Ammon's horn (tissue), 1 donor: ENCODE results near the gene CRYGA.
"Not testable (repeated sequence)": the region's sequence is repeated elsewhere in the genome, so short reads cannot be mapped to it uniquely, and the experiment has no call there.

ENCODE experiments used
- DNase-seq: peaks from one replicate; pipeline ENCODE4 v3.0.0-alpha.2; 2016; ENCODE audit warnings: low spot score

Gene CRYGA

DNA sequence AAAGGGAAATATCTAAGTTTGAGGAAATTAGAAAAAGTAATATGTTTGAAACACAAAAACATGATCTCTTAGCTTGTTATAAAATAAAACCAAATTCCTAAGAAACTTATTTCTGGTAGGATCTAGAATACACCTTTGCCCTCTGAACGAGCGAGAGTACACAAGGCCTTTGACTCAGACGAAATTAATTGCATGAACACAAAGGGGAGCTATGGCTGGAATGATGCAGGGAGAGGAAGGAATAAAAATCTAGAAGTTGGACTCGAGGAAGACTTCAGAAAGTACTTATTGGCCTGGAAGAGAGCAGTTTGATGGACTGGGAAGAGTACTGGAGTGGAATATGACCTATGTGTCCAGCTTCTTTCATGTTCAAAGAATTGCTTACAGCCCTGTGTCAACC lies 38.1 kb downstream of the CRYGA start:
- DNase-seq: no peak

DNA sequence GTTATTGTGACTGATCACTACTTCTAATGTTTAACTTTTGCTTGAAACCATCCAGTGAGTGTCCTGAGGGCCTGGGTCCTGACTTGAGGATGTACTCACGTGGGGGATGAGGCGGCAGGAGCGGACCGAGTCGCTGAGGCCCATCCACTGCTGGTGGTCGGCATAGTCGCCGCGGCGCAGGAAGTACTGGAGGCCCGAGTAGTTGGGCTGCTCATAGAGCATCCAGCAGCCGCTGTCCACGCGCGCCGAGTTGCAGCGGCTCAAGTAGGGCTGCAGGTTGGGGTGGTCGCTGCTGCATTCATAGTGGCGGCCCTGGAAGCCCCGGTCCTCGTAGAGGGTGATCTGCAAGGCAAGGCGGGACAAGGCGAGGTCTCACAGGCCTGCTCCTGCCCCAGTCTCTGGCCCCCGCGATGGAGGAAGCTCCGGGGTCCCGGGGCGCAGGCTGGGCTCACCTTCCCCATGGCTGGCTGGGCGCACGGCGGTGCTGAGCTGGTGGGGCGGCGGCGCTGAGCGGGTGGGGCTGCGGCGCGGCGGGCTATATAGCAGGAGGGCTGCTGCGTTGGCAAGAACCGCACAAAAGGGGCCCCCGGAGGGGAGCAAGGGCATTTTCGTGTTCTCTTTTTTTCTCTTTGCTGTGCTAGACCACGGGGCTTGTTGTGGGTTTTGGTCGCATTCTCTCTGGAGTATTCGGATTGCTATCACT lies 39.2 kb downstream of the CRYGA start, which contains the start of gene CRYGD:
Gene CRYGD (minus strand): TSS at position 512 of the 703 bp plus-strand sequence. CDS start 51 bp downstream, at position 461.
- DNase-seq: not testable (repeated sequence)

DNA sequence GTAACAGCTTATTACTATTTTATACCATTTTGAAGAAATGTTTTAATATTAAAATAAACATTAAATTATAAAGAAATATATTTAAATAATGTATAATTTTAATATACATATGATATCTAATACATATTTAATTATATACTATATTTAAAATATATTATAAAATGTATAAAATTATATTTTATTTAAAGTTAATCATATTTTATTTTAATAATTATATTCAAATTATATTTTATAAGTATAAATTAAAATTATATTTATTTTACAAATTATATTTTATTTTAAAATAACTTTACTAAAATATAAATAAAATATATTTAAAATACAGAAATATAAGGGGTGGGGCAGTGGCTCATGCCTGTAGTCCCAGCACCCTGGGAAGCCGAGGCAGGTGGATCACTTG lies 41.1 kb downstream of the CRYGA start:
- DNase-seq: no peak

DNA sequence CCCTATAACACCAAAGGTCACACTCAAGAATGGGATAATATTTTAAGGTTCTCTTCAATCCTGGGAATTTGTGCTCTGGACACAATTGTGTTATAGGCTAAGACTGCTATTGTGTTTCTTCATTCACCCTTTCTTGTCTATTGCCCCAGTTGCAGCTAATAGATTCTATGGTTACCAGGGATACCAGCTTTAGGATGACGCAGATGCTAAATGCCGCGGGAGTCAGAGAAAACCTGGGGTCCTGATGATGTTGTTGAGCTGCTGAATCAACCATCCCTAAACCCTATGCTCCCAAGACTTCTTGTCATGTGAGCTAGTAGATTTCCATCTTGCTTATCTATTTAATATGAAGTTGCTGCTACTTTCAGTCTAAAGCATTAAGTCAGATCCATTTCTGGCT lies 44.5 kb downstream of the CRYGA start:
- DNase-seq: no peak

DNA sequence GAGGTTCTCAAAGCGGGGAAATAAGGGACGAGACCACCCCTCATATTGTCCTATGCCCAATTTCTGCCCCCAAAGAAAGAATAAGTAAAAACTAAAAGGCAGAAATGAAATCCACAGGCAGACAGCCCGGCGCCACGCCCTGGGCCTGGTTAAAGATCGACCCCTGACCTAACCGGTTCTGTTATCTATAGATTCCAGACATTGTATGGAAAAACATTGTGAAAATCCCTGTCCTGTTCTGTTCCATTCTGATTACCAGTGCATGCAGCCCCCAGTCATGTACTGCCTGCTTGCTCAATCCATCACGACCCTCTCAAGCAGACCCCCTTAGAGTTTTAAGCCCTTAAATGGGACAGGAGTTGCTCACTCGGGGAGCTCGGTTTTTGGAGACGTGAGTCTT lies 46.0 kb downstream of the CRYGA start:
- DNase-seq: not testable (repeated sequence)

DNA sequence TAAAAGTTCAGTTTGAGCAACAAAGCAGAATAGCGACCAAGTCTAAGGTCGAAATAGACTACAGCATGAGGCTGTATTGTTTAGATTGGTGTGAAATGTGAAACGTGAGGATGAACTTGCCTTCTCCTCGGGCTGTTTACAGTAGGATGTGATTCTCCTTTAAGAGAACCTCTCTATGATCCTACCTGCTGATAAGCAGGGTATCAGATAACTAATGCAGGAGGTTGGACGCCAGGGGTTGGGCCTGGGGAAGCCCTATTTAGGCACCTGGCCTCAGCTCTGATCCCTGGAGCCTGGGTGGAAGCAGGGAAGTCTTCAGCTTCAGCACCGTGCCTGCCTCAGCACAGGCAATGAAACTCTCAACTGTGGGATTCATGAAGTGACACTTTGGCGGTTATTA lies 50.4 kb downstream of the CRYGA start:
- no peak for DNase-seq

DNA sequence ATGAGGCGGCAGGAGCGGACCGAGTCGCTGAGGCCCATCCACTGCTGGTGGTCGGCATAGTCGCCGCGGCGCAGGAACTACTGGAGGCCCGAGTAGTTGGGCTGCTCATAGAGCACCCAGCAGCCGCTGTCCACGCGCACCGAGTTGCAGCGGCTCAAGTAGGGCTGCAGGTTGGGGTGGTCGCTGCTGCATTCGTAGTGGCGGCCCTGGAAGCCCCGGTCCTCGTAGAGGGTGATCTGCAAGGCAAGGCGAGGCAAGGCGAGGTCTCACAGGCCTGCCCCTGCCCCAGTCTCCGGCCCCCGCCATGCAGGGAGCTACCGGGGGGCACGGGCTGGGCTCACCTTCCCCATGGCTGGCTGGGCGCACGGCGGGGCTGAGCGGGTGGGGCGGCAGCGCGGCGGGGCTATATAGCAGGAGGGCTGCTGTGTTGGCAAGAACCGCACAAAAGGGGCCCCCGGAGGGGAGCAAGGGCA lies 51.1 kb downstream of the CRYGA start:
- not testable (repeated sequence) for DNase-seq
